ENCODE results near the gene PRKCA. TPM values are rescaled to one million over a fixed set of nuclear protein-coding genes. Genes with fewer than 3 reads are reported as not detected.
A peak's percentile ranks its signal among the peaks of the same experiment; 100 is the strongest.

Gene PRKCA
- total and polyA plus RNA-seq, 2 donors (not counting 3 experiments of a cell fraction or from before 2014, with no cell fraction given), result 7.5 to 34.2 TPM

GRCh38 chr17:66583112-66583748 is 280.8 kb downstream of the PRKCA start:
- ChIA-PET POLR2A (no interaction called here), CTCF (interaction anchor here (0.9 to 1.3 kb wide), 2 partner anchors 10 to 91 kb away, joined by 3 to 4 read pairs; no protein-coding TSS in a partner anchor)
- Histone ChIP-seq H3K27me3 (ENCODE audit: control insufficient read depth in 2 of 2, insufficient read depth in 2 of 2, low read length in 2 of 2) (no peaks in the 10 kb centered on the region), H3K27ac (ENCODE audit: insufficient read depth, low read depth, low read length) (no peak overlapping the region), H3K9me3 (replicated peaks; ENCODE audit: control insufficient read depth, insufficient read depth, low read length) (no peaks in the 10 kb centered on the region), H3K4me1 (ENCODE audit: control insufficient read depth, extremely low read depth, insufficient read depth, low read length) (peaks cover 34% of the 10 kb centered on the region), H3K9ac (replicated peaks; ENCODE audit: extremely low read depth, insufficient read depth, low read length) (no peak overlapping the region), H3K79me2 (ENCODE audit: control insufficient read depth, insufficient read depth, low read length) (no peaks in the 10 kb centered on the region), H4K20me1 (replicated peaks; ENCODE audit: control insufficient read depth, extremely low read depth, insufficient read depth, low read length) (no peaks in the 10 kb centered on the region), H3K4me3 (replicated peaks in 1 of 3; ENCODE audit: insufficient read depth in 1 of 3, low read depth in 1 of 3, low read length in 3 of 3) (no peak overlapping the region), H3K9me1 (replicated peaks; ENCODE audit: control insufficient read depth, extremely low read depth, insufficient read depth, low read length) (no peaks in the 10 kb centered on the region), H2AFZ (ENCODE audit: low read depth, low read length) (no peak overlapping the region), H3K36me3 (ENCODE audit: control insufficient read depth in 2 of 2, extremely low read depth in 1 of 2, insufficient read depth in 2 of 2, low read length in 2 of 2) (no peaks in the 10 kb centered on the region), H3K4me2 (ENCODE audit: insufficient read depth, low read length) (no peak overlapping the region)
- DNase-seq (ENCODE audit: low read depth, low spot score), result no peak
- peak; percentile 49 for FAIRE-seq
- no peak for TF ChIP-seq POLR2AphosphoS5 (IDR thresholded peaks at IDR 0.05; ENCODE audit: insufficient read depth, low read depth, low read length)
- no peak for TF ChIP-seq CTCF (IDR thresholded peaks at IDR 0.05; ENCODE audit: extremely low read depth in 1 of 2, insufficient read depth in 1 of 2, low read depth in 1 of 2, low read length in 2 of 2)
- TF ChIP-seq MAX (IDR thresholded peaks at IDR 0.05; ENCODE audit: insufficient read depth, insufficient read length), result no peak
- TF ChIP-seq JUN (IDR thresholded peaks at IDR 0.05; ENCODE audit: borderline replicate concordance, insufficient read depth, insufficient read length, low read depth), result no peak
- no peak for TF ChIP-seq POLR2A (IDR thresholded peaks at IDR 0.05; ENCODE audit: low read depth, low read length)
- no peak for TF ChIP-seq MYC (IDR thresholded peaks at IDR 0.05; ENCODE audit: low read depth, low read length)
- no peak for TF ChIP-seq GATA2 (IDR thresholded peaks at IDR 0.05; ENCODE audit: insufficient read depth, insufficient read length, low read depth, low read length)
- TF ChIP-seq EZH2 (IDR thresholded peaks at IDR 0.05; ENCODE audit: borderline replicate concordance, low read depth, low read length, severe bottlenecking), result no peak
- no peak for TF ChIP-seq FOS (IDR thresholded peaks at IDR 0.05; ENCODE audit: borderline replicate concordance, insufficient read depth, low read length)
- no TSS peak for BruUV-seq (replicated peaks)
- intact Hi-C loops (cut with micrococcal nuclease), result loop anchor here (5.0 kb wide), 1 partner anchor 89 kb away; no protein-coding TSS in a partner anchor
- dilution Hi-C loops (cut with MboI; ENCODE audit: extremely low pct_ligation_motif_present, low sequenced_read_pairs), result no loop called here

Data from endothelial cell of umbilical vein (primary cell).